Ammon's horn (tissue), 1 donor: ENCODE results near the gene SCYGR2.

ENCODE experiments used
- DNase-seq: peaks from one replicate; pipeline ENCODE4 v3.0.0-alpha.2; 2016; ENCODE audit warnings: low spot score

Gene SCYGR2

GRCh38 chr2:227612546-227613271, 14.0 kb downstream of the SCYGR2 start:
- DNase-seq = no peak

- no peak for DNase-seq
These were observed 14.6 kb downstream of the SCYGR2 start for GRCh38 chr2:227613272-227613660.

- DNase-seq = no peak
These were observed 15.6 kb downstream of the SCYGR2 start for GRCh38 chr2:227614246-227614645.

GRCh38 chr2:227614740-227615139, 16.0 kb downstream of the SCYGR2 start, which contains the start of gene SCYGR3:
Gene SCYGR3, minus strand, starts transcription at chr2:227614840. Its CDS starts 0 bp downstream, at chr2:227614840.
- DNase-seq = no peak

- DNase-seq = no peak
These were observed 16.5 kb downstream of the SCYGR2 start for GRCh38 chr2:227615181-227615580.

GRCh38 chr2:227615906-227616305, 17.2 kb downstream of the SCYGR2 start:
- peak; percentile 27 for DNase-seq

GRCh38 chr2:227616631-227617030, 17.9 kb downstream of the SCYGR2 start:
- no peak for DNase-seq

- no peak for DNase-seq
These were observed 18.9 kb downstream of the SCYGR2 start, which contains the start of gene SCYGR4 for GRCh38 chr2:227617316-227618230. Gene SCYGR4, plus strand, starts transcription at chr2:227617498. Its CDS starts 0 bp downstream, at chr2:227617498.

- DNase-seq = no peak
These were observed 24.5 kb downstream of the SCYGR2 start for GRCh38 chr2:227623226-227623625.

GRCh38 chr2:227625420-227625819, 26.7 kb downstream of the SCYGR2 start:
- DNase-seq = no peak

GRCh38 chr2:227626580-227627151, 28.0 kb downstream of the SCYGR2 start:
- DNase-seq = no peak

- DNase-seq = no peak
These were observed 29.1 kb downstream of the SCYGR2 start for GRCh38 chr2:227627769-227628168.

GRCh38 chr2:227629435-227629834, 30.7 kb downstream of the SCYGR2 start:
- no peak for DNase-seq

GRCh38 chr2:227630322-227630721, 31.6 kb downstream of the SCYGR2 start:
- DNase-seq = no peak

- DNase-seq = no peak
These were observed 34.1 kb downstream of the SCYGR2 start for GRCh38 chr2:227632827-227633226.

- no peak for DNase-seq
These were observed 35.5 kb downstream of the SCYGR2 start for GRCh38 chr2:227634201-227634600.

GRCh38 chr2:227642656-227643055, 44.0 kb downstream of the SCYGR2 start:
- DNase-seq = no peak

GRCh38 chr2:227643990-227644551, 45.4 kb downstream of the SCYGR2 start:
- DNase-seq = no peak
